B cell (primary cell): ENCODE measurements around the gene NBEA.

Experiments used
- CTCF ChIP-seq: fragments of 200-600 bp; IDR thresholded peaks from one replicate; pipeline ENCODE4 v1.8.0; 2022; ENCODE audit warnings: antibody characterized with exemption, mild to moderate bottlenecking
- EZH2 ChIP-seq: IDR thresholded peaks from 2 replicates; pipeline ENCODE4 v1.6.1; 2012; ENCODE audit warnings: borderline replicate concordance, low read depth, mild to moderate bottlenecking, moderate library complexity, low read length; ENCODE audit not compliant: insufficient read depth, poor library complexity, severe bottlenecking

- TF ChIP-seq EZH2 = no peak
- TF ChIP-seq CTCF = no peak
Observed at GRCh38 chr13:35086667-35087066, 144.6 kb downstream of the NBEA start.
